ENCODE measurements around the gene BIRC5.
A peak's percentile ranks its signal among the peaks of the same experiment; 100 is the strongest.

The BIRC5 gene

GRCh38 chr17:78258323-78259191 lies 44.5 kb downstream of the BIRC5 start:
- peak; percentile 87 for DNase-seq

- DNase-seq: no peak
These were observed 45.1 kb downstream of the BIRC5 start for GRCh38 chr17:78259192-78259554.

GRCh38 chr17:78263063-78263735 lies 49.1 kb downstream of the BIRC5 start:
- no peak for DNase-seq

GRCh38 chr17:78263736-78264340 lies 49.8 kb downstream of the BIRC5 start:
- DNase-seq: no peak

- DNase-seq: no peak
These were observed 50.5 kb downstream of the BIRC5 start for GRCh38 chr17:78264590-78264989.

- DNase-seq: no peak
These were observed 51.1 kb downstream of the BIRC5 start for GRCh38 chr17:78265121-78265520.

GRCh38 chr17:78266231-78266631 lies 52.2 kb downstream of the BIRC5 start:
- no peak for DNase-seq

- no peak for DNase-seq
These were observed 52.7 kb downstream of the BIRC5 start for GRCh38 chr17:78266771-78267170.

- no peak for DNase-seq
These were observed 53.4 kb downstream of the BIRC5 start for GRCh38 chr17:78267253-78268073.

GRCh38 chr17:78268191-78268874 lies 54.3 kb downstream of the BIRC5 start:
- no peak for DNase-seq

- no peak for DNase-seq
These were observed 55.2 kb downstream of the BIRC5 start for GRCh38 chr17:78268951-78269905.

- DNase-seq: no peak
These were observed 55.9 kb downstream of the BIRC5 start for GRCh38 chr17:78269955-78270381.

GRCh38 chr17:78271419-78272170 lies 57.5 kb downstream of the BIRC5 start:
- no peak for DNase-seq

- DNase-seq: peak; percentile 30
These were observed 58.3 kb downstream of the BIRC5 start for GRCh38 chr17:78272181-78272913.

GRCh38 chr17:78272914-78273258 lies 58.8 kb downstream of the BIRC5 start:
- DNase-seq: no peak

- no peak for DNase-seq
These were observed 59.8 kb downstream of the BIRC5 start for GRCh38 chr17:78273813-78274212.
